ENCODE data around the gene GPR50.

The GPR50 gene

DNA sequence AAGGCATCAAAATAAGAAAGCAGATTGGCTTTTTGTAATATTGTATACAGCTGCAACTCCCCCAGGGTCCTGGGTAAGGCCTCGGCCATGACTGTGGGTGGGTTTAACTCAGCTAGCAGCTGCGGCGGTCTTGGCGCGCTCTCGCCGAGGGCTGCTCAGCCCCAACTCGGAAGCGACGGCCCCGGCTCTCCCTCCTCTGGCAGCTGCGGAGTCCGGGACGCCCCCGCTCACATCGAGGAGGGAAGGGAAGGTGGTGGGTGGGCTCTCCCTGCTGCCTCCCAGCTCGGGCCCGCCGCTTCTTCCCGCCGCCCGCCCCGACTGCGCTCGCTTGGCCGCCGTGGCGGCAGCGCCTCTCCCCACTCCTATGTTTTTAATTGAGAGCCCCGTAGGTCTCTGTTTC is 51.2 kb downstream of the GPR50 start:
- DNase-seq (ENCODE audit: low read depth in 2 of 2): no peak

- DNase-seq (ENCODE audit: low read depth in 2 of 2): no peak
These were observed 52.6 kb downstream of the GPR50 start for GRCh38 chrX:151228935-151229334.

All from stimulated activated CD8-positive, alpha-beta memory T cell treated with anti-CD3 and anti-CD28 coated beads, Interleukin-7, amount 100 ng/mL, for 1 hour (primary cell).